Thoracic aorta endothelial cell (primary cell): ENCODE measurements around the gene GLUL. TPM values are rescaled to one million over a fixed set of nuclear protein-coding genes. Genes with fewer than 3 reads are reported as not detected.

Source experiments
- total RNA-seq: library from RNA; depleted of rRNA; stranded (reverse); fragments of >200 nt; gene quantifications from 2 replicates; pipeline ENCODE4 v1.2.3, GENCODE V29; 2012

Gene GLUL
- 181 and 274 TPM in 2 replicates for total RNA-seq

DNA sequence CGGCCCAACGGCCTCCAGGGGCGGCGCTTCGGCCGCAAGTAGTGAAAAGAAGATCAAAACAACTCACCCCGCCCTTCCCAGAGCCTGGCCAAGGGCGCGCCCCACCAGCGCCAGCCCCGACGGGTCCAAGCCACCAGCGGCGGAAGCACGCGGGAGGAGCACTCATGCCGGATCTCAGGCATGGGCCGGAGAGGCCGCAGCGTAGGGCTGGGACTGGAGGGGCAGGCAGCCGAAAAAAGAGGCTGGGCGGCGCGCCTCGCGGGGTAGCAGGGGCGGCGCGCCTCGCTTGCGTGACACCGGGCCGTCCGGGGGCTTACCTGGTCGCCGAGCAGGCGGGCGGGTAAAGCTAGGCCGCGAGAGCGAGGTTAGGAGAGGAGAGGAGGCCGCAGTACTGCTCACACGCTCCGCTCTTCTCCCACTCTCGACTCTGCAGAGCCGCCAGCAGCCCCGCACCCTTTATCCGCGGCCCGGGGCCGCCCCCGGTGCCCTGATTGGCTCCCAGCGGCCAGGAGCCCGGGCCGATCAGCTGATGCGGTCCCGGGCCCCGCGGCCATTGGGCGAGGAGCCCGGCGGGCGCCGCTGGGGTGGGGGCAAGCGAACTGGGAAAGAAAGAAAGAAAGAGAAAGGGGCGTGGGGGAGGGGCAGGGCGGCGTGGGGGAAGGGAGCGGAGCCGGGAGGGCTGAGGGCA lies at the start of gene GLUL:
TSS of gene GLUL (minus strand) at position 429 of the 688 bp plus-strand sequence. CDS start 3,053 bp downstream, outside the sequence.

GRCh38 chr1:182400567-182400966 lies 9.0 kb upstream of the GLUL start, which contains the start of gene TEDDM1:
TEDDM1 (minus strand) TSS chr1:182400667; CDS start chr1:182400485, 182 bp downstream.

Other genes with a start within 250 kb of the GLUL start
- not detected in 2 replicates for gene TEDDM1, start 8.9 kb upstream of the GLUL start, total RNA-seq
- not detected in 2 replicates for gene RGSL1, start 58.4 kb upstream of the GLUL start, total RNA-seq
- gene RNASEL, start 197.5 kb upstream of the GLUL start, total RNA-seq = 2.2 and 2.8 TPM in 2 replicates
- gene RGS16, start 212.6 kb upstream of the GLUL start, total RNA-seq = 0.13 TPM in 1 of 2 replicates, not detected in the other